Measurements from ENCODE around the gene TTC7B.

DNA sequence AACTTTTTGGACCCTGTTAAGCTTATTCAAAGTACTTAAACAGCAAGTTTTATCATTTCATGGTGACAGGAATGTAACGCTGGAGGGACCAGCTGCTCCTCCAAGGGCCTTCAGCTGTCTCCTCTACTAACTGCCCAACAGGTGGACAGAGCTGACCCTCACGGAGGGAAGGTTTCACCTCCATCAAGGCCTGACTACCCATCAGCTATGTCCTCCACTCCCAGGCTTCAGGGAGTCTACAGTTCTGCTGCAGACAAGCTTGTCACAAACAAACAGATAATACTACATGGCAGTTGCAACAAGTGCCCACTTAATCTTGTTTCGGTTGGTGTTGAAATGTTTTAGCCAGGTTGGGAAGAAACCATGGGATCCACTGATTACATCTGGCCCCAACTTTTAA is 175.1 kb downstream of the TTC7B start:
- TF ChIP-seq, protein P1, sequence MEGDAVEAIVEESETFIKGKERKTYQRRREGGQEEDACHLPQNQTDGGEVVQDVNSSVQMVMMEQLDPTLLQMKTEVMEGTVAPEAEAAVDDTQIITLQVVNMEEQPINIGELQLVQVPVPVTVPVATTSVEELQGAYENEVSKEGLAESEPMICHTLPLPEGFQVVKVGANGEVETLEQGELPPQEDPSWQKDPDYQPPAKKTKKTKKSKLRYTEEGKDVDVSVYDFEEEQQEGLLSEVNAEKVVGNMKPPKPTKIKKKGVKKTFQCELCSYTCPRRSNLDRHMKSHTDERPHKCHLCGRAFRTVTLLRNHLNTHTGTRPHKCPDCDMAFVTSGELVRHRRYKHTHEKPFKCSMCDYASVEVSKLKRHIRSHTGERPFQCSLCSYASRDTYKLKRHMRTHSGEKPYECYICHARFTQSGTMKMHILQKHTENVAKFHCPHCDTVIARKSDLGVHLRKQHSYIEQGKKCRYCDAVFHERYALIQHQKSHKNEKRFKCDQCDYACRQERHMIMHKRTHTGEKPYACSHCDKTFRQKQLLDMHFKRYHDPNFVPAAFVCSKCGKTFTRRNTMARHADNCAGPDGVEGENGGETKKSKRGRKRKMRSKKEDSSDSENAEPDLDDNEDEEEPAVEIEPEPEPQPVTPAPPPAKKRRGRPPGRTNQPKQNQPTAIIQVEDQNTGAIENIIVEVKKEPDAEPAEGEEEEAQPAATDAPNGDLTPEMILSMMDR (IDR thresholded peaks at IDR 0.05; ENCODE audit: extremely low read depth in 1 of 2, insufficient read depth in 1 of 2, low read depth in 1 of 2, low read length in 2 of 2), result no peak
- no peak for TF ChIP-seq POLR2AphosphoS5 (IDR thresholded peaks at IDR 0.05; ENCODE audit: insufficient read depth, low read depth, low read length)
- no peak for TF ChIP-seq GATA2 (IDR thresholded peaks at IDR 0.05; ENCODE audit: insufficient read depth, insufficient read length, low read depth, low read length)
- no peak for TF ChIP-seq MYC (IDR thresholded peaks at IDR 0.05; ENCODE audit: low read depth, low read length)
- TF ChIP-seq POLR2A (IDR thresholded peaks at IDR 0.05; ENCODE audit: low read depth, low read length), result no peak

Measured in endothelial cell of umbilical vein (primary cell).